ENCODE measurements around the gene CEP350. TPM values are rescaled to one million over a fixed set of nuclear protein-coding genes. Genes with fewer than 3 reads are reported as not detected.
"Not testable (repeated sequence)": the region's sequence is repeated elsewhere in the genome, so short reads cannot be mapped to it uniquely, and the experiment has no call there.

Gene CEP350
- total RNA-seq, 1 experiment from 2014 or later = 42.2 TPM

GRCh38 chr1:180131510-180131909 lies 176.9 kb downstream of the CEP350 start:
- Histone ChIP-seq H3K4me3 (ENCODE audit: low read depth, low read length, poor library complexity, severe bottlenecking) (no peak overlapping the region), H3K27ac (ENCODE audit: low read depth, low read length, poor library complexity, severe bottlenecking) (no peak overlapping the region), H3K9me3 (ENCODE audit: low read depth, low read length, poor library complexity, severe bottlenecking) (peaks cover 9% of the 10 kb centered on the region), H3K36me3 (ENCODE audit: insufficient read depth, low read length, poor library complexity, severe bottlenecking) (no peaks in the 10 kb centered on the region), H3K27me3 (replicated peaks; ENCODE audit: insufficient read depth, low read depth, low read length, poor library complexity) (no peaks in the 10 kb centered on the region), H3K4me1 (ENCODE audit: insufficient read depth, low read length, poor library complexity, severe bottlenecking) (no peaks in the 10 kb centered on the region)
- TF ChIP-seq CTCF (conservative IDR thresholded peaks at IDR 0.05; ENCODE audit: low read depth, low read length) (no peak), EZH2 (IDR thresholded peaks at IDR 0.05; ENCODE audit: borderline replicate concordance, low read depth, low read length, poor library complexity, severe bottlenecking) (no peak)
- DNase-seq (ENCODE audit: low spot score) = no peak
- ChIA-PET CTCF (no interaction called here), POLR2A (ENCODE audit: low non-redundant PET) (no interaction called here)
- BruUV-seq (replicated peaks) = no TSS peak
- intact Hi-C loops (cut with micrococcal nuclease; ENCODE audit: unreplicated experiment) = no loop called here

- Histone ChIP-seq H3K27ac (ENCODE audit: low read depth, low read length, poor library complexity, severe bottlenecking) (no peak overlapping the region), H3K36me3 (ENCODE audit: insufficient read depth, low read length, poor library complexity, severe bottlenecking) (no peaks in the 10 kb centered on the region), H3K4me1 (ENCODE audit: insufficient read depth, low read length, poor library complexity, severe bottlenecking) (no peaks in the 10 kb centered on the region), H3K4me3 (ENCODE audit: low read depth, low read length, poor library complexity, severe bottlenecking) (no peak overlapping the region), H3K9me3 (ENCODE audit: low read depth, low read length, poor library complexity, severe bottlenecking) (peaks cover 14% of the 10 kb centered on the region), H3K27me3 (replicated peaks; ENCODE audit: insufficient read depth, low read depth, low read length, poor library complexity) (no peaks in the 10 kb centered on the region)
- intact Hi-C loops (cut with micrococcal nuclease; ENCODE audit: unreplicated experiment) = no loop called here
- BruUV-seq (replicated peaks) = no TSS peak
- ChIA-PET POLR2A (ENCODE audit: low non-redundant PET) (no interaction called here), CTCF (no interaction called here)
- TF ChIP-seq CTCF (conservative IDR thresholded peaks at IDR 0.05; ENCODE audit: low read depth, low read length) (no peak), EZH2 (IDR thresholded peaks at IDR 0.05; ENCODE audit: borderline replicate concordance, low read depth, low read length, poor library complexity, severe bottlenecking) (no peak)
- no peak for DNase-seq (ENCODE audit: low spot score)
Observed at GRCh38 chr1:180133193-180133592, 178.6 kb downstream of the CEP350 start.

- CTCF ChIA-PET; DNase-seq (ENCODE audit: low spot score); H3K27ac ChIP-seq (ENCODE audit: low read depth, low read length, poor library complexity, severe bottlenecking); BruUV-seq (replicated peaks); H3K4me3 ChIP-seq (ENCODE audit: low read depth, low read length, poor library complexity, severe bottlenecking); intact Hi-C loops (cut with micrococcal nuclease; ENCODE audit: unreplicated experiment); H3K4me1 ChIP-seq (ENCODE audit: insufficient read depth, low read length, poor library complexity, severe bottlenecking); H3K36me3 ChIP-seq (ENCODE audit: insufficient read depth, low read length, poor library complexity, severe bottlenecking); H3K27me3 ChIP-seq (replicated peaks; ENCODE audit: insufficient read depth, low read depth, low read length, poor library complexity); POLR2A ChIA-PET (ENCODE audit: low non-redundant PET): not testable (repeated sequence)
- H3K9me3 ChIP-seq (ENCODE audit: low read depth, low read length, poor library complexity, severe bottlenecking) = peaks cover 14% of the 10 kb centered on the region
Observed at GRCh38 chr1:180133688-180134087, 179.1 kb downstream of the CEP350 start.

GRCh38 chr1:180135535-180135934 lies 180.9 kb downstream of the CEP350 start:
- TF ChIP-seq CTCF (conservative IDR thresholded peaks at IDR 0.05; ENCODE audit: low read depth, low read length) = no peak
- TF ChIP-seq EZH2 (IDR thresholded peaks at IDR 0.05; ENCODE audit: borderline replicate concordance, low read depth, low read length, poor library complexity, severe bottlenecking) = no peak
- ChIA-PET POLR2A (ENCODE audit: low non-redundant PET) (no interaction called here), CTCF (no interaction called here)
- Histone ChIP-seq H3K4me1 (ENCODE audit: insufficient read depth, low read length, poor library complexity, severe bottlenecking) (no peaks in the 10 kb centered on the region), H3K36me3 (ENCODE audit: insufficient read depth, low read length, poor library complexity, severe bottlenecking) (no peaks in the 10 kb centered on the region), H3K9me3 (ENCODE audit: low read depth, low read length, poor library complexity, severe bottlenecking) (peaks cover 14% of the 10 kb centered on the region), H3K4me3 (ENCODE audit: low read depth, low read length, poor library complexity, severe bottlenecking) (no peak overlapping the region), H3K27ac (ENCODE audit: low read depth, low read length, poor library complexity, severe bottlenecking) (no peak overlapping the region), H3K27me3 (replicated peaks; ENCODE audit: insufficient read depth, low read depth, low read length, poor library complexity) (no peaks in the 10 kb centered on the region)
- no peak for DNase-seq (ENCODE audit: low spot score)
- intact Hi-C loops (cut with micrococcal nuclease; ENCODE audit: unreplicated experiment) = no loop called here
- BruUV-seq (replicated peaks) = no TSS peak
